Endothelial cell (in vitro differentiated cells): ENCODE data around the gene GUCY2C. TPM values are rescaled to one million over a fixed set of nuclear protein-coding genes. Genes with fewer than 3 reads are reported as not detected.
"Not testable (repeated sequence)": the region's sequence is repeated elsewhere in the genome, so short reads cannot be mapped to it uniquely, and the experiment has no call there.

Experiments
- DNase-seq: peaks from one replicate; pipeline ENCODE4 v3.0.0; 2021; ENCODE audit warnings: low spot score
- H3K27ac Mint-ChIP-seq: one replicate; pipeline ENCODE4 v1.8.0; 2021; ENCODE audit warnings: mixed read lengths, inconsistent platforms; ENCODE audit not compliant: unreplicated experiment
- H3K27me3 Mint-ChIP-seq: one replicate; pipeline ENCODE4 v1.8.0; 2021; ENCODE audit warnings: mild to moderate bottlenecking, moderate library complexity, mixed read lengths, inconsistent platforms; ENCODE audit not compliant: unreplicated experiment
- H3K36me3 Mint-ChIP-seq: one replicate; pipeline ENCODE4 v1.8.0; 2021; ENCODE audit warnings: mild to moderate bottlenecking, low read depth, mixed read lengths, inconsistent platforms; ENCODE audit not compliant: unreplicated experiment
- H3K4me1 Mint-ChIP-seq: one replicate; pipeline ENCODE4 v1.8.0; 2021; ENCODE audit warnings: mild to moderate bottlenecking, mixed read lengths, inconsistent platforms; ENCODE audit not compliant: unreplicated experiment
- H3K4me3 Mint-ChIP-seq: one replicate; pipeline ENCODE4 v1.8.0; 2021; ENCODE audit warnings: mild to moderate bottlenecking, mixed read lengths, inconsistent platforms; ENCODE audit not compliant: unreplicated experiment
- H3K9me3 Mint-ChIP-seq: one replicate; pipeline ENCODE4 v1.8.0; 2021; ENCODE audit warnings: mixed read lengths, inconsistent platforms; ENCODE audit not compliant: unreplicated experiment
- CTCF ChIP-seq: fragments of 200-600 bp; sonication (generic); IDR thresholded peaks from one replicate; pipeline ENCODE4 v1.5.0; 2021; ENCODE audit warnings: antibody characterized with exemption; ENCODE audit not compliant: unreplicated experiment
- total RNA-seq: library from RNA; stranded (reverse); fragmentation: NEBNext Ultra II Directional; extraction: Animal tissue kit (Norgen Biotek cat#: 25700); gene quantifications from one replicate; pipeline ENCODE4 v1.2.1, GENCODE V29; 2021; ENCODE audit not compliant: unreplicated experiment

GUCY2C gene
- total RNA-seq, 1 donor from 2014 or later: 0.36 TPM

GRCh38 chr12:14689996-14690395 is 6.4 kb downstream of the GUCY2C start:
- Mint-ChIP-seq H3K27me3 (peaks cover 2% of the 10 kb centered on the region), H3K4me3 (no peak overlapping the region), H3K36me3 (no peaks in the 10 kb centered on the region), H3K27ac (no peak overlapping the region), H3K9me3 (no peaks in the 10 kb centered on the region), H3K4me1 (no peaks in the 10 kb centered on the region)
- TF ChIP-seq CTCF: no peak
- DNase-seq: no peak

GRCh38 chr12:14689144-14689543 is 7.3 kb downstream of the GUCY2C start:
- no peaks in the 10 kb centered on the region for H3K9me3 Mint-ChIP-seq
- no peaks in the 10 kb centered on the region for H3K4me1 Mint-ChIP-seq
- no peak for TF ChIP-seq CTCF
- H3K27ac Mint-ChIP-seq: no peak overlapping the region
- H3K36me3 Mint-ChIP-seq: no peaks in the 10 kb centered on the region
- no peak for DNase-seq
- H3K4me3 Mint-ChIP-seq: no peak overlapping the region
- H3K27me3 Mint-ChIP-seq: peaks cover 2% of the 10 kb centered on the region

- not testable (repeated sequence) for H3K27me3 Mint-ChIP-seq, H3K36me3 Mint-ChIP-seq, H3K4me3 Mint-ChIP-seq, H3K9me3 Mint-ChIP-seq, H3K27ac Mint-ChIP-seq, DNase-seq
- peaks cover 25% of the 10 kb centered on the region for H3K4me1 Mint-ChIP-seq
These were observed 14.2 kb downstream of the GUCY2C start for GRCh38 chr12:14682231-14682630.

- Mint-ChIP-seq H3K4me3 (no peak overlapping the region), H3K9me3 (no peaks in the 10 kb centered on the region), H3K27me3 (no peaks in the 10 kb centered on the region), H3K4me1 (peaks cover 25% of the 10 kb centered on the region), H3K27ac (no peak overlapping the region), H3K36me3 (no peaks in the 10 kb centered on the region)
- TF ChIP-seq CTCF: no peak
- no peak for DNase-seq
These were observed 14.8 kb downstream of the GUCY2C start for GRCh38 chr12:14681625-14682024.

GRCh38 chr12:14681190-14681589 is 15.2 kb downstream of the GUCY2C start:
- H3K9me3 Mint-ChIP-seq: no peaks in the 10 kb centered on the region
- no peak for DNase-seq
- no peaks in the 10 kb centered on the region for H3K27me3 Mint-ChIP-seq
- H3K4me3 Mint-ChIP-seq: no peak overlapping the region
- H3K27ac Mint-ChIP-seq: peak overlapping the region; percentile 44
- peaks cover 25% of the 10 kb centered on the region for H3K4me1 Mint-ChIP-seq
- no peaks in the 10 kb centered on the region for H3K36me3 Mint-ChIP-seq
- TF ChIP-seq CTCF: no peak
